GM21717 (cell line): ENCODE measurements around the gene CCDC186.
A peak's percentile ranks its signal among the peaks of the same experiment; 100 is the strongest.
"Not testable (repeated sequence)": the region's sequence is repeated elsewhere in the genome, so short reads cannot be mapped to it uniquely, and the experiment has no call there.

ENCODE experiments used
- ATAC-seq: cut with Tn5 transposase; IDR thresholded peaks from one replicate; pipeline ENCODE4 v1.9.1; 2021; ENCODE audit warnings: mild to moderate bottlenecking, moderate library complexity; ENCODE audit not compliant: unreplicated experiment

The CCDC186 gene

DNA sequence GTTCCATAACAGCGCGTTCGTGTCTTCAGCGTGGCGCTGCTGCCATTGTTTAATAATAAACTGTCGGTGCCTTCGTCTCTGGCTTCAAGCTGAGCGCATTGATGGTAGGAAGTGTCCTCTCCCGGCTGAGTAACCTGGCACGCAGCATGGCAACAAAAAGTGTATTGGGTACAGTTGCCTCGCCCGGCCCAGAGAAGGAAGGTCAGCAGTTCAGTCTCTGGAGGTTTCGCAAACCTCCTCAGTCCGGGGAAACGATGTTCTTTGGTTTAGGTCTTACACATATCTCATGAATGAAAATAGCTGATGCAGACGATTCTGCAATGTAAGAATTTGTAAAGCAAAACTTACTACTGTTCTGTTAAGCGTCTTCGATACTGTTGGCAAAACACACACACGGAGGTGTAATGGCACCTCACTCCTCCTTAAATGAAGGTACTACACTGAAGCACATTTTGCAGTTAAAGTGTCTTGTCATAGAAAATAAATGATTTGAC lies 739 bp upstream of the CCDC186 start:
- no peak for ATAC-seq

DNA sequence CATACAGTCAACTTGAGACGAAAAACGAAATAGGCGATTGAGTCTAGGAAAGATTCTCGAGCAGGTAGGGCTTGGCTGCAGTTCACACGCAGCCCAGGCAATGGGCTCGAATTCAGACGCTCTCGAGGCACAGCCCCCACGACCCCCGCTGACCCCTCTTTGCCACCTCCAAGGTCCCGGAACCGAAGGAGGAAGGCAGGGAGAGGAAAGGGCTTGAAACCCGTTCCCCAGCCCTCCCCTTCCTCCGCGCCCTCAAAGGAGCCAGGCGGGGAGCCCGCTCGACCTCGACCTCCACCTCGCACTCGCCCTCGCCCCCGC lies 441 bp downstream of the CCDC186 start:
- no peak for ATAC-seq

DNA sequence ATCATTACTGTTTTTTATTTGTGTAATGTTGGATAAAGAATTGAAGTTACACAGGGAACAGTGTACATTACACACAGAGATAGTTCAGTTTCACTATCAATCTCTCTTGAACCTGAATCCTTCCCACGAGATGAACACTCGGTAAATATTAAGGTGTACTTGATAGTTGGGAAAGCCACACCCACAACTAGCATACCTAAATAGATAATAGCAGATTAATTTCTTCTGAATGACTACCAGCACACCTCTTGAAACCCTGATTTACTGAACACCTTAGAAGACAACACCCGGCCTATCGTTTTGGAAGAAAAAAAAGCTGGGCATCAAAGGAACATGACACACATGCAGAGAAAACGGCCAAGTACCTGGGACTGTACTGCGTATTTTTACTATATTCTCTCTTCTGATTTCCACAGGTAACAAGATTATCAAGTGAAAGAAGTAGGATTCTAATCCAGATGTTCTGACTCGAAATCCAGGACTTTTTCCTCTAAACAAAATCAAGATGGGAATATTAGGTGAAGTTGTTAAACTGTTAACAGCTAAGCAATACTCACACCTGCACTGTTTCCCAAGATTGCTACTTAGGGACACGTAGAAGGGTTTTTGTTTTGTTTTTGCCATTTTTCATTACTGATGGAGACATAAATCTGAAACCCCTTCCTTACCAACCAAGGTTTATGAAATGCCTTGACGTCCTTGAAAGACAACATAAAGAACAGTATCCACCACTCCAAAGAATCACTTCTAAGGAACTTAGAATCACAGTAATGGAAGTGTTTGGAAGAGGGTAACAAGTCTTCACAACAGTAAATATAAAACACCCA lies 1.0 kb downstream of the CCDC186 start:
- no peak for ATAC-seq

GRCh38 chr10:114172216-114172615 lies 1.8 kb downstream of the CCDC186 start:
- ATAC-seq: no peak

DNA sequence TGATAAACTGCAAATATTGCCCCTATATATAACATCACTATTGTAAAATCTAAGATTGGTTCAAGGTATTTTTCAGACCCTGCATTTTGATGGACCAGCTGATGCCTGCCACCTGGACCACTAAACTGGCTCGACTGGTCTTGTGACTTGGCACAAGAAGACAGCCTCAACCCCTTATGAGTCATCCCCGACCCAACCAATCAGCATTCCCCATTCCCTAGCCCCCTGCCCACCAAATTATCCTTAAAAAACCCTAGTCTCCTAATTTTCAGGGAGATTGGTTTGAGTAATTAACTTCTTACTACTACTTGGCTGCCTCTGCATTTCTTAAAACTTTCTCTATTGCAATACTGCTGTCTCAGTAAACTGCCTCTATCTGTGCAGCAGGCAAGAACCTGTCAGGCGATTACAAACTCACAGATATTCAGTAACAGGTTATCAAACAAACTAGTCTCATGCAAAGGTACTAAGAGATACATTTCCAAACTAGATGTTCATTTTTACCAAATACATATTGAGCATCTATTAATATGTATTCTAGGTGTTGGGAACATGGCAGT lies 5.5 kb downstream of the CCDC186 start:
- ATAC-seq: no peak

GRCh38 chr10:114167985-114168384 lies 6.0 kb downstream of the CCDC186 start:
- no peak for ATAC-seq

GRCh38 chr10:114166494-114166893 lies 7.5 kb downstream of the CCDC186 start:
- ATAC-seq: no peak

DNA sequence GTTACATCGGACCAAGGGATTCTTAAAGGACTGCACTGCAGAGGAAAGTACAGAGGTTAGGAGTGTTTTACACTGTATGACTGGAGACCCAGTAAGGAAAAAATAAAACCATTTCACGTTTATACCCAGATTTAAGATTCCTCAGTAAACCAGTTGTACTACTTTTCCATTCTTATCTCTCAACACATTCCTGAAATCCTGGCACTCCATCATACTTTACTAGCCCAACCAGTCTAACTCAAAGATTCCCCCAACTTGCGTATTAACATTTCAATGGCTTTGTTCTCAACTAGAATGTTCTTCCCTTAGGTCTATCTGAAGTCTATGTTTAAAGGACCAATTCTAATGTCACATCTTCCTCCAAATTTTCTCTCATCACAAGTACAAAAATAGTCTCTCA lies 8.0 kb downstream of the CCDC186 start:
- ATAC-seq: no peak

GRCh38 chr10:114163062-114163461 lies 10.9 kb downstream of the CCDC186 start:
- no peak for ATAC-seq

DNA sequence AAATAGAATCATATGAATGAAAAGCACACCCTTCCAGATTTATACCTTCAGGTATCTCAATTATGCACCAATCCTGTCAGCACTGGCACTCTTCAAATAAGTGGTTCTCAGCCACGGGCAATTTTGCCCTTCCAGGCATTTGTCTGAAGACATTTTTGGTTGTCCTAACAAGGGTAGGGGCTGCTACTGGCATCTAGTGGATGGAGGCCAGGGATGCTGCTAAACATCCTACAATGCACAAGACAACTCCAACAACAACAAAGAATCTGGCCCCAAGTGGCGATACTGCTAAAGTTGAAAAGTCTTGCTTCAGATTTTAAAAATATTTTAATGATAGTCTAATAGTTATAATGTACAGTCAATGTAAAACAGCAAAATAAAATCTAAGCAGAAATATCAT lies 16.1 kb downstream of the CCDC186 start:
- ATAC-seq: no peak

- no peak for ATAC-seq
These were observed 22.1 kb downstream of the CCDC186 start for GRCh38 chr10:114151892-114152291.

- ATAC-seq: no peak
These were observed 22.5 kb downstream of the CCDC186 start for GRCh38 chr10:114151486-114151885.

- ATAC-seq: not testable (repeated sequence)
These were observed 24.5 kb downstream of the CCDC186 start for GRCh38 chr10:114149476-114149875.

GRCh38 chr10:114143160-114143559 lies 30.8 kb downstream of the CCDC186 start:
- ATAC-seq: no peak

DNA sequence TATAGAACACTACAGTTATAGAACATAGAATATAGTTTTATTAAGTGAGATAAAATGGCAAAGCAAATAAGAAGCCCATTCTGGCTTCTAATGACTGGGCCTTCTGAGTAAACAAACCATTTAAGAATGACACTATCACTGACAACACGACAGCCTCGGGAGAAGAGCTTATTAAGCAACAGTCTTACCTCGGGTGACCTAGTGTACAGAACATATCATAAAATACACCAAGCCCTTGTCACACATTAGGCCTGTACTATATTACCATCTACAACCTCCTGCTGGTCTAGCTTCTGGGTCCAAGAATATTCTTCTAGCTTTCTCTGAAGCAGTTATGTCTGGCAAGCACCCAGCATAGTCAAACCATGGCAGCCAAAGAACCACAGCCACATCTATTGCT lies 32.0 kb downstream of the CCDC186 start:
- ATAC-seq: no peak

GRCh38 chr10:114140827-114141226 lies 33.2 kb downstream of the CCDC186 start:
- ATAC-seq: not testable (repeated sequence)

DNA sequence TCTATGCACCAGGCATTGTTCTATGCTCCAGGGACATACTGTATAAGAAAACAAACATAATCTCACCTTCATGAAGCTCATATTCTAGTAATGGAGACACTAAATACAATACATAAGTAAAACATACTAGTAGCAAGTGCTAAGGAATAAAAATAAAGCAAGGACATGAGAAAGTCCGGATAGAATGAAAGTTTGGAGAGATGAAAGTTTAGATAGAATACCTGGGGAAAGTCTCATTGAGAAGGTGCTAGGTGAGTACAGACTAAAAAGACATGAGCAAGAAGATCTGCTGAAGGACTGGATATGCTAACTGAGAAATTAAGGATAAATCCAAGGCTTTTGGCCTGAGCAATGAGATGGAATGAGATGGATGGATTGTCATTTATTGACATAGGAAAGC lies 34.0 kb downstream of the CCDC186 start:
- no peak for ATAC-seq

- ATAC-seq: no peak
These were observed 35.4 kb downstream of the CCDC186 start for GRCh38 chr10:114138581-114138980.

GRCh38 chr10:114135476-114135875 lies 38.5 kb downstream of the CCDC186 start:
- no peak for ATAC-seq

DNA sequence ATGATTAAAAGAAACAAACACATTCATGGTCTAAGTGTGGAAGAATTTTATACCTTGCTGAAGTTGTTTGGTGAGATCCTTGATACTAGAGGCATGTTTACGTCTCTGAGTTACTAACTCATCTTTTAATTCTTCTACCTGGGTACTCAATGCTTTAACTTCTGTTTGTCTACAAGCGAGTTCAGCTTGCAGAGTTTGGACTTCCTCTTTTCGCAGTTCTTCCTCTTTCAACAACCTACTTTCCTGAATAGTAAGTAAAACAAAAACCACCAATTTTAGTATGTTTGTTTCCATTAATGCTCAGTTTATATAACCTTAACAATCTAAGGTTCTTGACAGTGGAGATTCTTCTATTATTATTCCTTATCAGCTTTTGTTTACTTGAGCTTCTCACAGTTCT lies 42.9 kb downstream of the CCDC186 start:
- ATAC-seq: peak; percentile 64

- ATAC-seq: no peak
These were observed 53.0 kb downstream of the CCDC186 start for GRCh38 chr10:114121031-114121430.

- no peak for ATAC-seq
These were observed 55.5 kb downstream of the CCDC186 start for GRCh38 chr10:114118514-114118913.

GRCh38 chr10:114117728-114118127 lies 56.3 kb downstream of the CCDC186 start:
- no peak for ATAC-seq
